GM20431 (cell line): ENCODE measurements around the gene ANKRD9.

Source experiments
- in situ Hi-C: fragments of 300-500 bp; cut with MseI, MboI; formaldehyde crosslinking; loops from one replicate; pipeline ENCODE4 v1.15.0; 2020; ENCODE audit warnings: low sequenced_read_pairs; ENCODE audit not compliant: unreplicated experiment

Gene ANKRD9

DNA sequence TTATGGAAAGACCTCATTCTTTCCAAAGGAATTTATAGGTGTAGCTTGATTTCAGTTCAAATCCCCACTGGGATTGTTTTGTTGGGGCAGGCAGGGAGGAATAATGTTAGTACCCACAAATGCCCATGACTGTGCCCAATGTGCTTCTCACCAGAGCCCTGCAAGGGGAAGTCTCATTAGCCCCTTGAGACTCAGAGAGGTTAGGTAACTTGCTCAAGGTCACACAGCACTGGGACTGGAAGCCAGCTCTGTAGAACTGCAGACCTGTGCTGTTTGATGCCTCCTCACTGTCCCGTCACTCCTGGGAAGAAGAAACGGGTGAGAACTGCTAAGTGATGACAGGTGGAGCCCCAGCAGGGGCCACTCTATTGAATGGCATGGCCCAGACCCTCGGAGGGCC, 8.9 kb downstream of the ANKRD9 start:
- in situ Hi-C loops: no loop called here

DNA sequence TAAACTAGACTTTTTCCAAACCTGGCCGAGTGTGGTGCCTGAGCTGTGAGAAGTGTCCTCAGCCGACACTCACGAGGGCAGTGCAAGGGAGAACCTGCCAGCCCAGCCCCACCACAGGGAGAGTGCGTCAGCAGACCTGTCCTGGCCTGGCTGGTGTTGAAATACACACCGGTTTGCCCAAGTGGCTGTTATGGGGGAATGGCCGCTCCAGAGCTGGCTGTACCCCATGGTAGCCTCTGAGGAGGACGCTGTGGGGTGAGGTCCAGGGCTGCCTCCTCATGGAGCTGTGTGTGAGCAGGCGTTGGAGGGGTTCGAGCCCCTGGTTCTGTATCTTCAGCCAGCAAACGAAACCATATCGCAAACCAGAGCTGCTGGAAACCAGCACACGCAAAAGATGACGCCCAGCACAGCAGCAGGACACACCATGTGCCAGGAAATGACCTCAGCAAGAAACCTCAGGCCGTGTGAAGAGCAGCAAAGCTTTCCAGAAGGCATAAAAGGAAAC, 9.4 kb downstream of the ANKRD9 start:
- in situ Hi-C loops: no loop called here

DNA sequence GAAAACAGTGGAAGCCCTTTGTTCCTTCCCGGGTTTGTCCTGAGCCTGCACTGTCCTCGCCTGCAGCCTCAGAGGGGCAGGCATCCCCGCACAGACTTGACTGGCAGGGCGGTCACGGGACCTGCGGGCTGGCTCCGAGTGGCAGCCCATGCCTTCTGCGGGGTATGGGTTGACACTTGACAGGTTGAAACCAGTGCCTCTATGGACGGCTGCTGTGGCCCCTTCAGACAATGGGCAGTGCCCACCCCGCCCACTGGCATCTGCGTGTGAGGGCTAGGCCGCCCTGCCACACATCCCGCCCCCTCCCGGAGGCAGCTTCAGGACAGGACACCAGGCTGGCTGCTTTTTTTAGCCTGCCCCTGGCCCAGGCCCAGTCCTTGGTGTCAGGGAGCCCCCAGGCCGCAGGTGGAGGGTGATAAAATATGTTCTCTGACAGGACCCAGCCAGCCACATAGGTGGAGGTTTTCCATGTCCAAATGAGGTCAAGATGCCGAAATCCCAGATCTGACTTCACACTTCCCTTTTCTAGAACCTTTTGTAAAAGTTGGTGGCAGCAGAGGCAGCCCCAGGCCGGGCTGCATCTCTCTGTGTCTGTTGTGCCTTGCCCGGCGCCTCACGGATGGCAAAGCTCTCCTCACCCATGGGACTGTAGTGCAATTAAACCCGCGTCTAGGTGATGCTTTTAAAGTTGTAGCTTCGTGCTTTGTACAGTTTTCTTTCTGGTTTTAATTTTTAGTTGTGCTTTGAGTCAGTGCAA, 10.0 kb downstream of the ANKRD9 start:
- in situ Hi-C loops: no loop called here

DNA sequence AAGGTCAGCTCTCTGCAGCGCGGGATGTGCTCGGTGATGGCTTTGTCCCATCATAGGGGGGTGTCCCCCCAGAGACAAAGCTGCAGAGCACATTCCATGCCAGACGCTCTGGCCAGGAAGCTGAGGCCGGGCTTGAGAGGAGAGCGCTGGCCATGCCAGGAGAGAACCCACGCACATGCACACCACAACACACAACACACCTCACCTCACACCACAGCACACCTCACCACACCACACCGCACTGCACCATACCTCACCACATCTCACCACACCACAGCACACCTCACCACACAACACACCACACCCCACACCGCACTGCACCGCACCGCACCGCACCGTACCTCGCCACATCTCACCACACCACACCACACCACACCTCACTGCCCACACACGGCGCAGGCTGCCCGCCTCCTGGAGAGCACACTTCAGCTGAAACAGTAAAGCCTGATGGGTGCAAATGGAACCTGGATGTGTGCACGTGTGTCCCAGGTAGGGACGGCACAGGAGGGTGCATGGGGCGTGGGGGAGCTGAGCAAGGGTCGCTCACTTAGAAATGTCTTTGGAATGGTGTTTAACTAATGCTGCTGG, 10.8 kb downstream of the ANKRD9 start:
- in situ Hi-C loops: no loop called here

DNA sequence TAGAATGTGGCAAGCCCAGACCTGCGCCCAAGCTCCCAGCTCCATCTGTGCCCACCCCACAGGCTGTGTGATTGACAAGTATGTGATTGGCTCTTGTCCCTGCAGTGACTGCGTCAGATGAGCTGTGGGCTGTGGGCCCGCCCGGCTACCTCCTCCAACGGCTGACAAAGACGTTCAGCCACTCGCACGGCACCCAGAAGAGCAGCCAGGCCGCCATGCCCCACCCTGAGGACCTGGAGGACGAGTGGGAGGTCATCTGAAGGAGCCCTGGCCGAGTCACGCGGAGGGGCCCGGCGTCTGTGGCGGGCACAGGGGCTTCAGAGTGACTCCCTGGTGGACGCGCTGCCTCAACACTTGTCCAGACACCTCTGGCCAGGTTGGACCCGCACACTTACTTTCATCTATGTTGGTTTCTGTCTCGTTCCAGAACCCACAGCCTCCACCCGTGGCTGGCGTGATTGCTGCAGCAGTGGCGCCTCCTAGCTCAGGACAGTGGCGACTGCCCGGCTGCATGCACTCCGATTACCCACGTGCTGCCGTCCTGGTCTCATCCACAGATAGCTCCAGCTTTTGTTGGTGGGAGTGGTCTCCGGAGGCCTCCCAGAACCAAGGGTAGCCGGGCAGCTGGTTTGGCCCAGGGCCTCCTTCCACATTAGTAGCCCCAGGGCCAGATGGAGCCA, 11.4 kb downstream of the ANKRD9 start:
- in situ Hi-C loops: no loop called here

- in situ Hi-C loops: no loop called here
Observed at GRCh38 chr14:102496958-102497744, 12.4 kb downstream of the ANKRD9 start.

DNA sequence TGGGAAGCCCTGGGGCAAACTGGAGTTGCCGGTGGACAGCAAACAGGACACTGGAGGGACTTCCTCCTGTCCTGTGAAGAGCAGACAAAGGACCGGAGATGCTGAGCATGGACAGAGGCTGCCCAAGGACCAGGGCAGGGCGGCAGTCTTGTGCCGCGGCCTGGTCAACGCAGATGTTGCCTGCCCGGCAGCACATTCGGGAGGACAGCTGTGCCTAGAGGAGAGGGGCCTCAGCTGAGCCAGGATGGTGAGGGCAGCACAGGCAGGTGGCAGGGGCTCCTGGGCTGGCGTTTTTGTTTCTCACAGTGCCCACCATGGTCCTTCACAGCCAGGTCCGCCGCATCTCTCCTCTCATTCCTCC, 13.3 kb downstream of the ANKRD9 start:
- in situ Hi-C loops: no loop called here

GRCh38 chr14:102495491-102496330, 13.9 kb downstream of the ANKRD9 start:
- in situ Hi-C loops: no loop called here

- in situ Hi-C loops: no loop called here
Observed at GRCh38 chr14:102493585-102493984, 16.0 kb downstream of the ANKRD9 start.

GRCh38 chr14:102493096-102493495, 16.5 kb downstream of the ANKRD9 start:
- in situ Hi-C loops: no loop called here

DNA sequence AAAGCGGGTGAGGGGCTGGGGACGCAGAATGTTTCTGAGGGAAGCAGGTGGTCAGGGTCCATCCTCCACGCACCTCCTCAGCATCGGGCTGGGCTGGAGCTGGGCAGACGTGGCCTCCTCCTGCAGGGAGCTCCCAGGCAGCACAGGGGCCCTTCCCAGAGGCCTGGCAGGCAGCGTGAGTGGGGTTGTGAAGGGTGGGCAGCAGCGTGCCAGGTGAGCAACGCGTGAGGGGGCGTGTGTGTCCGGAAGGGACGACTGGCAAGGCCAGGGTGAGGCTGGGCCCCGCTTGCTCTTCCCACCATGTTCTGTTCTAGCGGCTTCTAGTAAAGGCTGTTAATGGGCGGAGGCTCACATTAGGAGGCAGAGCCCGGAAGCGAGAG, 17.1 kb downstream of the ANKRD9 start:
- in situ Hi-C loops: no loop called here

GRCh38 chr14:102491786-102492530, 17.6 kb downstream of the ANKRD9 start:
- in situ Hi-C loops: no loop called here

- in situ Hi-C loops: no loop called here
Observed at GRCh38 chr14:102491366-102491765, 18.2 kb downstream of the ANKRD9 start.

GRCh38 chr14:102490456-102490855, 19.1 kb downstream of the ANKRD9 start:
- in situ Hi-C loops: no loop called here

GRCh38 chr14:102487204-102487577, 22.4 kb downstream of the ANKRD9 start:
- in situ Hi-C loops: no loop called here

- in situ Hi-C loops: no loop called here
Observed at GRCh38 chr14:102486513-102487203, 22.9 kb downstream of the ANKRD9 start.

DNA sequence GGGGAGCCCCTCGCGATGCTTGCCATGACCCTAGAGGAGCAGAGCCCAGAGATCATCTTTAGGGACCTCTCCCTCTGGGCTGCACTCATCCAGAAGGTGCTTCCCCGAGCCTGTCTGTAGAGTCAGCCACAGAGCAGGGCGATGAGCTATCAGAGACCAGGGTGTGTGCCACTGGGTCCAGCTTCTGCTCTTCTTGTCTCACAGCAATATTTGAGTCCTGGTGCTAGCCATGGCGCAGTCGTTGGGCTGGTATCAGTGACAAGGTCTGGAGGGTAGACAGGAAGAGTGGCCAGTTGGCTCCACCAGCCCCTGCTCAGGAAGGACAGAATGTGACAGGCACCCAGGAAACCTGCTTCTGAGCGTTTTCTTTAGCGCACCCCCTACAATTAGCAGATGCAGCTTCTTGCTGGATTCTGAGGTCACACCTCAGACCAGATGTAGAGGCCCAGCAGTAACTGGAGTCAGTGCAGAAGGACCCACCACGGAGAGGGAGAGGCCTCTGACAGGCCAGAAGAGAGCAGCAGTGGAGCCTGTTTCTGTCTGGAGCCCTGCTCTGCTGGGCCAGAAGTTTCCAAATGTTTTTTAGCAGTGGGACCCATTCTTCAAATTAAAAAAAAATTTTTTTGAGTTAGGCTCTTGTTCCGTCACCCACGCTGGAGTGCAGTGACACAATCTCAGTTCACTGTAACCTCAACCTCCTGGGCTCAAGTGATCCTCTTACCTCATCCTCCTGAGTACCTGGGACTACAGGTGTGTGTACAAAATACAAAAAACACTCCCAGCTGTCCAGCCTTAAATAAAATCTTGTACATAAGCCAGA, 23.7 kb downstream of the ANKRD9 start:
- in situ Hi-C loops: no loop called here

- in situ Hi-C loops: no loop called here
Observed at GRCh38 chr14:102484316-102484715, 25.3 kb downstream of the ANKRD9 start.
